ENCODE measurements around the gene KRT38.

The KRT38 gene

GRCh38 chr17:41440531-41441033 is at the start of gene KRT38:
KRT38 (minus strand) TSS chr17:41440983; CDS start chr17:41440921, 62 bp downstream.
- no peak for DNase-seq

- DNase-seq: no peak
These were observed 48.7 kb upstream of the KRT38 start, which contains the start of gene KRT36 for GRCh38 chr17:41489531-41489930. KRT36 (minus strand) TSS chr17:41489910; CDS start chr17:41489864, 46 bp downstream.

GRCh38 chr17:41486809-41487530 is 46.2 kb upstream of the KRT38 start:
- DNase-seq: peak; percentile 31

- no peak for DNase-seq
These were observed 45.5 kb upstream of the KRT38 start for GRCh38 chr17:41486316-41486715.

- no peak for DNase-seq
These were observed 44.4 kb upstream of the KRT38 start for GRCh38 chr17:41484920-41485904.

- DNase-seq: no peak
These were observed 43.4 kb upstream of the KRT38 start for GRCh38 chr17:41483991-41484826.

- no peak for DNase-seq
These were observed 42.7 kb upstream of the KRT38 start for GRCh38 chr17:41483531-41483930.

- DNase-seq: no peak
These were observed 40.3 kb upstream of the KRT38 start, which contains the start of gene KRT35 for GRCh38 chr17:41481036-41481435. KRT35 (minus strand) TSS chr17:41481151; CDS start chr17:41481097, 54 bp downstream.

GRCh38 chr17:41480581-41480980 is 39.8 kb upstream of the KRT38 start:
- no peak for DNase-seq

GRCh38 chr17:41480136-41480535 is 39.4 kb upstream of the KRT38 start:
- no peak for DNase-seq

- DNase-seq: no peak
These were observed 37.5 kb upstream of the KRT38 start for GRCh38 chr17:41478237-41478636.

- DNase-seq: no peak
These were observed 36.4 kb upstream of the KRT38 start for GRCh38 chr17:41476866-41477815.

- DNase-seq: no peak
These were observed 34.6 kb upstream of the KRT38 start for GRCh38 chr17:41475421-41475820.

GRCh38 chr17:41474863-41475262 is 34.1 kb upstream of the KRT38 start:
- no peak for DNase-seq

GRCh38 chr17:41468346-41468745 is 27.6 kb upstream of the KRT38 start:
- no peak for DNase-seq

GRCh38 chr17:41467561-41467960 is 26.8 kb upstream of the KRT38 start:
- DNase-seq: no peak

- no peak for DNase-seq
These were observed 26.2 kb upstream of the KRT38 start, which contains the start of gene KRT32 for GRCh38 chr17:41466988-41467387. KRT32 (minus strand) TSS chr17:41467386; CDS start chr17:41467325, 61 bp downstream.

GRCh38 chr17:41464682-41465081 is 23.9 kb upstream of the KRT38 start:
- DNase-seq: no peak

- no peak for DNase-seq
These were observed 23.4 kb upstream of the KRT38 start for GRCh38 chr17:41464173-41464572.

GRCh38 chr17:41463746-41464145 is 23.0 kb upstream of the KRT38 start:
- no peak for DNase-seq

GRCh38 chr17:41462705-41463104 is 21.9 kb upstream of the KRT38 start:
- no peak for DNase-seq

All from activated naive CD4-positive, alpha-beta T cell treated with Interleukin-2 at 50 U/mL for 16 hours (primary cell).